IPS DF 6.9 (cell line): ENCODE data around the gene BIVM.
"Not testable (repeated sequence)": the region's sequence is repeated elsewhere in the genome, so short reads cannot be mapped to it uniquely, and the experiment has no call there.

Experiments used
- DNase-seq: peaks from one replicate; pipeline ENCODE4 v3.0.0-alpha.2; 2013; ENCODE audit warnings: low read depth, low spot score
- H3K27ac ChIP-seq: one replicate; pipeline ENCODE4 v1.5.1; 2013; ENCODE audit warnings: low read length, control low read depth
- H3K27me3 ChIP-seq: 2 replicates; pipeline ENCODE4 v1.6.1; 2013; ENCODE audit warnings: mild to moderate bottlenecking, low read length; ENCODE audit not compliant: control insufficient read depth, insufficient read depth
- H3K36me3 ChIP-seq: 2 replicates; pipeline ENCODE4 v1.6.1; 2013; ENCODE audit warnings: low read length; ENCODE audit not compliant: control insufficient read depth, insufficient read depth
- H3K4me1 ChIP-seq: 2 replicates; pipeline ENCODE4 v1.6.1; 2013; ENCODE audit warnings: low read length; ENCODE audit not compliant: control insufficient read depth, insufficient read depth
- H3K4me3 ChIP-seq: 2 replicates; pipeline ENCODE4 v1.5.1; 2013; ENCODE audit warnings: mild to moderate bottlenecking, low read length
- H3K9me3 ChIP-seq: 2 replicates; pipeline ENCODE4 v1.6.1; 2013; ENCODE audit warnings: low read length, inconsistent platforms; ENCODE audit not compliant: control insufficient read depth, insufficient read depth
- WGBS: extraction: QIAGEN DNeasy Blood & Tissue Kit; methylation state at CpG from one replicate; pipeline ENCODE4 v1.1.7; 2013; ENCODE audit warnings: mixed read lengths, missing lambda C conversion rate; ENCODE audit not compliant: insufficient read length, insufficient coverage; 5-methylcytosine and 5-hydroxymethylcytosine counted together

Gene BIVM

GRCh38 chr13:102771298-102772041, 27.4 kb upstream of the BIVM start:
- H3K36me3 ChIP-seq, result no peaks in the 10 kb centered on the region

DNA sequence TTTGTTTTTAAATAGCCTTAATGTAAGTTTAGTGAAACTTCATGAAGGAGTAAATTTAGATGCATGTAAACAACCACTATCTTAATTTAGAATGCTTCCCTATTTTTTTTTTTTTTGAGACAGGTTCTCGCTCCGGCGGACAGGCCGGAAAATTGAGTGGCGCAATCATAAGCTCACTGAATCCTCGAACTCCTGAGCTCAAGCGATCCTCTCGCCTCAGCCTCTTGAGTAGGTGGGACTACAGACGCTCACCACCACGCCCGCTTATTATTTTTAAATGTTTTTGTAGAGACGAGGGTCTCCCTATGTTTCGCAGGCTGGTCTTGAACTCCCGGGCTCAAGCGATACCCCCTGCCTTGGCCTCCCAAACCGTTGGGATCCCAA, 26.9 kb upstream of the BIVM start:
- no peak overlapping the region for H3K27ac ChIP-seq
- no peak overlapping the region for H3K4me3 ChIP-seq
- H3K9me3 ChIP-seq, result no peaks in the 10 kb centered on the region
- WGBS, result no CpG with 5 or more reads among the region's 16 CpGs
- no peak for DNase-seq
- H3K36me3 ChIP-seq, result no peaks in the 10 kb centered on the region
- H3K4me1 ChIP-seq, result 0 out of 2 replicates have a peak, but pooled peaks cover 1% of the 10 kb centered on the region
- no peaks in the 10 kb centered on the region; the same call in none of the 2 replicates for H3K27me3 ChIP-seq

More at GRCh38 chr13:102771298-102772041, 27.4 kb upstream of the BIVM start:
- H3K4me1 ChIP-seq, result 0 out of 2 replicates have a peak, but pooled peaks cover 1% of the 10 kb centered on the region
- H3K27ac ChIP-seq, result no peak overlapping the region
- H3K9me3 ChIP-seq, result no peaks in the 10 kb centered on the region
- no peak overlapping the region for H3K4me3 ChIP-seq
- no peaks in the 10 kb centered on the region; the same call in none of the 2 replicates for H3K27me3 ChIP-seq
- DNase-seq, result no peak
- WGBS, result no CpG with 5 or more reads among the region's 6 CpGs

DNA sequence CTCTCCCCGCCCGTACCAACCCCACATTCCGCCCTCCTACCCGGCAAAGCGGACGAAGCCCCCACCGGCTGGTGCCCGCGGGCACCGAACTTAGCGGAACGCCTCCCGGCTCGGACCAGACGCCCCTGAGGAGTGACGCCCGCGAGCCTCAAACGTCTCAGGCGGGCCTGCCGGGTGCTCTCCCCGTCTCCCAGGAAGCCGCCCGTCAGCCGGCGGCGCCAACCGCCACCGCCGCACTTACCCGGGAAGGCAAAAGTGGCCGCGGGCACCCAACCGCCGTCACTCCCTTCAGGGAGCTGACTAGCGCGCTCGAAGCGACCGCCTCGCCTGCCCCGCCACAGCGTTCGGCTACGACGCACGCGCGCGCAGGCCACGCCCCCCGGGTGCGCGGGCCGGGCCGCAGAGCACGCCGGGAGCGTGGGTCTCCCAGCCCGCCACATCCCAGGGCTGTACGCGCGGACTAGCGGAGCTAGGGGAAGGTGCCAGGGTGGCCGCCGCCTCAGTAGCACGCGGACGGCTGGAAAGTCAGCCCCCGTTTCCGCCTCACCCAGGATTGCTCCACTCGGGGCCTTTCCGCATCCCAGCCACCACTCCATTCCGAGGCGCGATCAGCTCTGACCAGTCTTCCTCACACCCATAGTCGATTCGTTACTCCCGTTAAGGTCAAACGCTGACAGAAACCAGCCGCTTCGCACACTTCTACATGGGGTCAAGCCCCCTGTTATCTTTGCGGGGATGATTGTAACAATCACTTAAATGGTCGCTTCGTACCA, 25.3 kb upstream of the BIVM start, which contains the start of gene TEX30:
TEX30 (minus strand) TSS at position 346 of the 773 bp plus-strand sequence. CDS start 3,760 bp downstream, outside the sequence.
- no peak within 1 kb of the TSS for H3K27ac ChIP-seq
- H3K9me3 ChIP-seq, result no peaks in the 10 kb centered on the region
- H3K4me3 ChIP-seq, result peak within 1 kb of the TSS; percentile 65; the same call in 1 of the 2 replicates
- H3K4me1 ChIP-seq, result 0 out of 2 replicates have a peak, but pooled peaks cover 1% of the 10 kb centered on the region
- no peaks in the 10 kb centered on the region; the same call in none of the 2 replicates for H3K27me3 ChIP-seq
- H3K36me3 ChIP-seq, result no peaks in the 10 kb centered on the region
- no CpG with 5 or more reads among the region's 85 CpGs for WGBS
- DNase-seq, result no peak

DNA sequence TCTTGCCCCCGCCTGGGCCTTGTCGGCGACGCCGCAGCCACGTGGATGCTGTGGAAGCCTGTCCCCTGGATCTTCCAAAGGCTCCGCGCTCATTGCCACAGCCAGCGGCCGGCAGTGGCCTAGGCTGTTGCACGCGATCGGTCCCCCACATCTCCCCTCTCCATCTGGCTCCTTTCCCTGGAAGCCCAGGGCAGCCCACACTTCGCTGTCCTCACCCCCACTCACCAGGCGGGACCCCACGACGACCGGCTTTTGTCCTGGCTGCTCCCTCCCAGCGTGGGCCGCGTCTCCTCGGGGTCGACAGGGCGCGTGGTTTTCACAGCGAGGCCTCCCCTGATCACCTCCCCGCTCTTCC, 24.7 kb upstream of the BIVM start:
- Histone ChIP-seq H3K36me3 (no peaks in the 10 kb centered on the region), H3K27ac (no peak overlapping the region), H3K4me3 (no peak overlapping the region), H3K27me3 (no peaks in the 10 kb centered on the region; the same call in none of the 2 replicates), H3K9me3 (no peaks in the 10 kb centered on the region), H3K4me1 (0 out of 2 replicates have a peak, but pooled peaks cover 1% of the 10 kb centered on the region)
- no peak for DNase-seq
- WGBS, result no CpG with 5 or more reads among the region's 27 CpGs

GRCh38 chr13:102774591-102775520, 24.1 kb upstream of the BIVM start:
- no CpG with 5 or more reads among the region's 14 CpGs for WGBS
- Histone ChIP-seq H3K4me3 (no peak overlapping the region), H3K27ac (no peak overlapping the region), H3K27me3 (no peaks in the 10 kb centered on the region; the same call in none of the 2 replicates), H3K9me3 (no peaks in the 10 kb centered on the region), H3K4me1 (0 out of 2 replicates have a peak, but pooled peaks cover 1% of the 10 kb centered on the region), H3K36me3 (no peaks in the 10 kb centered on the region)
- no peak for DNase-seq

- no peaks in the 10 kb centered on the region for H3K9me3 ChIP-seq
- H3K4me3 ChIP-seq, result no peak overlapping the region
- H3K27ac ChIP-seq, result no peak overlapping the region
- no CpG with 5 or more reads among the region's 2 CpGs for WGBS
- no peaks in the 10 kb centered on the region; the same call in none of the 2 replicates for H3K27me3 ChIP-seq
- 0 out of 2 replicates have a peak, but pooled peaks cover 1% of the 10 kb centered on the region for H3K4me1 ChIP-seq
- H3K36me3 ChIP-seq, result no peaks in the 10 kb centered on the region
- no peak for DNase-seq
Measured at GRCh38 chr13:102776271-102776670, 22.6 kb upstream of the BIVM start.

DNA sequence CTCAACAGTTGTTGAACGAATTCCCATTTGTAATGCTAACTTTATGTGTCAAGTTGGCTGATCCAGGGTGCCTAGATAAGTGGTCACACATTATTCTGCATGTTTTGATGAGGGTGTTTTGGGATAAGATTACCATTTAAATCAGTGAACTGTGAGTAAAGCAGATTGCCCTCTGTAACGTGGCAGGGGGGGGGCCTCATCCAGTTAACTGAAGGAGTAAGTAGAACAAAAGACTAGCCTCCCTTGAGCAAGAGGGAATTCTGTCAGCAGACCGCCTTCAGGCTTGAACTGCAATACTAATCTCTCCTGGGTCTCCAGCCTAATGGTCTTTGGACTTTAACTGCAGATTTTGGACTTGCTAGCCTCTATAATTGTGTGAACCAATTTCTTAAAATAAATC, 21.2 kb upstream of the BIVM start:
- Histone ChIP-seq H3K4me3 (no peak overlapping the region), H3K9me3 (no peaks in the 10 kb centered on the region), H3K36me3 (no peaks in the 10 kb centered on the region), H3K27ac (no peak overlapping the region), H3K27me3 (no peaks in the 10 kb centered on the region; the same call in none of the 2 replicates), H3K4me1 (0 out of 2 replicates have a peak, but pooled peaks cover 1% of the 10 kb centered on the region)
- DNase-seq, result no peak
- WGBS, result no CpG with 5 or more reads among the region's 3 CpGs

GRCh38 chr13:102779436-102780159, 19.3 kb upstream of the BIVM start:
- Histone ChIP-seq H3K9me3 (no peaks in the 10 kb centered on the region), H3K27ac (no peak overlapping the region)
- WGBS, result no CpG with 5 or more reads among the region's 5 CpGs

GRCh38 chr13:102780656-102781055, 18.3 kb upstream of the BIVM start:
- not testable (repeated sequence) for H3K27me3 ChIP-seq, H3K36me3 ChIP-seq, H3K4me3 ChIP-seq, H3K4me1 ChIP-seq, DNase-seq, H3K27ac ChIP-seq, H3K9me3 ChIP-seq
- no CpG with 5 or more reads among the region's 4 CpGs for WGBS

More at GRCh38 chr13:102779436-102780159, 19.3 kb upstream of the BIVM start:
- DNase-seq, result no peak
- Histone ChIP-seq H3K27me3 (no peaks in the 10 kb centered on the region; the same call in 1 of the 2 replicates), H3K4me1 (no peaks in the 10 kb centered on the region), H3K4me3 (no peak overlapping the region), H3K36me3 (no peaks in the 10 kb centered on the region; the same call in 1 of the 2 replicates)
